Femur (tissue), 1 donor: Measurements from ENCODE around the gene HOXB7.

Experiments
- DNase-seq: peaks from one replicate; pipeline ENCODE4 v3.0.0-alpha.2; 2017

The HOXB7 gene

GRCh38 chr17:48610282-48611211 lies at the start of gene HOXB7:
TSS of gene HOXB7 (minus strand) at chr17:48611017. CDS start at chr17:48610918, 99 bp downstream.
- DNase-seq: peak; percentile 75

DNA sequence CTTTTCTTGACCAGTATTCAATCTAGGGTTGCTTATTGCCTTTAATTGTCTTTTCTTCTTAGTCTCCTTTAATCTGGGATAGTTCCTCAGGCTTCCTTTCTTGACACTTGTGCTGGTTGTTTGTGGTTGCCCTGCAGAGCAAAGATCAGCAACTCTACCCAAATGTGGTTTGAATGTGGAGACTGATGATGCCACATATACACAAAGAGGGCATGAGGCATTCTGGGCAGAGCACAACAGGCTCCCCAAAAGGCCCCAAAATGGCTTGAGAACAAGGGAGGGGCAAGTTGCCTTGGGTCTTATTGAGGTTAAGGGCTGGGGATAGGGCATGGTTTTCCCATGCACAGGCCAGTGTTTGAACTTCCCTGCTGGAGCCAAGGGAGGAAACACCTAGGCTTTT lies 45.1 kb upstream of the HOXB7 start:
- DNase-seq: no peak

DNA sequence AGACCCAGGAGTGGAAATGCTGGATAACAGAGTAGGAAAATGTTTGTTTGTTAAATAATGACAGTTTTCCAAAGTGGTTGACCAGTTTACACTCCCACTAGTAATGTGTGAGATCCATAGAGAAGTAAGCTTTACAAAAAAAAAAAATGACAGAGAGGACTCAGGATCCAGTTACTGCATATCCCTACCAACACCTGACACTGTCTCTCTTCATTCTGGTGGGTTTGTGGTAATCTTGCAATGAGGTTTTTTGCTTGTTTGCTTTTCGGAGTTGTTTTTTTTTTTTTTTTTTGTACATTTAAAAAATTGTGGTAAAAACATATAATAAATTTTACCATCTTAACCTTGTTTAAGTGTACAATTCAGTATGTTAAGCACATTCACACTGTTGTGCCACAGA lies 38.9 kb upstream of the HOXB7 start:
- no peak for DNase-seq

GRCh38 chr17:48647963-48648245 lies 37.1 kb upstream of the HOXB7 start:
- DNase-seq: no peak

- DNase-seq: no peak
These were observed 36.5 kb upstream of the HOXB7 start for GRCh38 chr17:48647103-48647962.

GRCh38 chr17:48646183-48647102 lies 35.6 kb upstream of the HOXB7 start:
- DNase-seq: no peak

- no peak for DNase-seq
These were observed 34.9 kb upstream of the HOXB7 start for GRCh38 chr17:48645639-48646182.

DNA sequence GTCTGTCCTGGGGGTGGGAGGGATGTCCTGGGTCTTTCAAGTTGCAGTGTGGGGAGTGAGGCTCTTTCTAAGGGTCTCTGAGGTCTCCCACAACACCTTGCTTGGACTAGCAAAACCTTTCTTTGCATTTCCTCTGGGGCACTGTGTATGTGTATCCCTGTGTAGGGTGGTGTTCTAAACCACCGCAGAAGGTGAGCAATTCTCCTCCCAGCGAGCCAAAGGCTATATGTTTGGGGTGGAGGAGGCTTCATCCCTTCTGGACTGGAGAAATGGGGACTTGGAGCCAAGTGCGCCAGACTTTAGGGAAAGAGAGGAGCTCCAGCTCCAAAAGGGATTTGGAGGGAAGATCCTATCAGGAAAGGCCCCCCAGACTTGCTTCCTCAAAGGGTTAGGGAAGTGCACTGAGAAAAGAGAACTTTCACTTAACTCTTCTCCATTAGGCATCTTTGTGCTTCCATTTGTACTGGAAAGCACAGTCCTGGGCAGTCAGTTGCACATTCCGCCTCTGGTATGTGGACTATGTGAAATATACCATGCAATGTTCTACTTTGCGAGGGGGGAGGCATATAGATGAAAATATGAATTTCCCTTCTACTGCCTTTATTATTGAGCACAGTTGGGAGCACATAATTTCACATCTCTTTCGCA lies 34.2 kb upstream of the HOXB7 start:
- DNase-seq: no peak

DNA sequence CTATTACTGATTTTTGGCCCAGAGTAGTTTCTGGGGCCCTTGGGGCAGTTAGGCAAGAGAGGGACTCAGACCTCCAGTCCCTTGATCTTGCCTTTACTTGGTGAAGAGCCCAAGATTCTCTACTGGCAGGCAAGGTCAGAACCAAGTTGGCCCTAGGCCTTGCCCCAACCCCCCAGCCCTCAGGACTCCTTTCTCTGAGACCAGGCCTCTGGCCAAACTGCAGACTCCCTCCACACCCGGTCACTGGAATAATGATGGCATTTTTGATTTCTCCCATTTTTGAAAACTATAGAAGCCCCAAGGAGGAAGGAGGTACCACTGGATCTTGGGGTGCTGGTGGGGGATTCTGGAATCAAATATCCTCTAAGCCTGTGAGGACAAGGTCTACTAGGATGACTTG lies 33.3 kb upstream of the HOXB7 start:
- no peak for DNase-seq

GRCh38 chr17:48643697-48644012 lies 32.8 kb upstream of the HOXB7 start:
- no peak for DNase-seq

GRCh38 chr17:48642843-48643696 lies 32.3 kb upstream of the HOXB7 start:
- no peak for DNase-seq

- no peak for DNase-seq
These were observed 31.4 kb upstream of the HOXB7 start for GRCh38 chr17:48642059-48642842.

- DNase-seq: no peak
These were observed 30.8 kb upstream of the HOXB7 start for GRCh38 chr17:48641541-48642058.

DNA sequence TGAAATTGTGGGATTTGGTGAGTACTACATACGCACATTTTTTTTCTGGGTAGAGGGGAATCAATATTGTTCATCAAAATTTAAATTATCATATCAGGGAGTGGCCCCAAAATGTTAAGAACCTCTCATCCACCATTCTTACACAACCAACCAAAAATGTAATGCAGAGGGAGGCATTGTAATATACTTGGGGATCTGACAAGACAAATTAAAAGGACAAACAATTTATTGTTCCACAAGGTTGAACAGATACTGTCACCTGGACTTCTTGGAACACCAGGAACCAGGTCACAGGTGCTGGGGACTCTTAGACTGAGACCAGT lies 30.0 kb upstream of the HOXB7 start:
- no peak for DNase-seq

DNA sequence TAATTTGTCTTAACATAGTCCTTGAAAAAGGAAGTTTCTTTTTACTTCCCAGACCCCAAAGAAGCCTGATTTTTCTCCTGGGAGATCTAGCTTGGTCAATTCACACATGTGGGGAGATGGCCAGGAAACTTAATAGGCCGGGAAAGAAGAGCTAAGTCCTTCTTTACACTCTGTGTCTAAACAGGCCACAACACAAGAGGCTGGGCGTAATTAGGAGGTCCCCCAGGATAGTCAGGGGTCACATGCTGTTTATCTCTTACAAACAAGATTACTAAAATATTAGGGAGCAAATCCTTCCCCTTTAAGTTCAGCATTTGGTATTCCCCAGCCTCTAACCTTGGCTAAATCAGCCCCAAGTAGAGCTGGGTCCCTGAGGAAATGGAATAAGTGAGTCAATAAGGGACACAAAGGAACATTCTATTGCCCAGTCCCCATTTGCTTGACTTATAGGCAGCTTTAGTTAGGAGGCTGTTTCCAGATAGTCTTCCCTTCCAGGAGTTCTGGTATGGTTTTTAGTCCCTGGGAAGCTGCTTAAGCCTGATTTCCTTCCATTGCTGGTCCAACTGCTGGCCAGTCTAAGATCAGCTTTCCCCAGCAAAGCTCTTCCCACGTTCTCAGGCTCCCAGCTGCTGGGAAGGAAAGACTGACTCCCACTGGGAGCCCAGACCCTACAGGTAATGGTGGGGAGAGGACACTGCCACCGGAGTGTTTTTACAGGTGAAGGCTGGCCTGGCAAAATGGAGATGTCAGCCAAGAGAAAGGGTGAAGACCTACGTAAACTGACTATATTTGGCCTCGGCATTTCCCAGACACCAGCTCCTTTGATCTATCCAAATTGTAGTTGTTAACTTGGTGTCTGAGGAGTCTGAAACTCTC lies 29.4 kb upstream of the HOXB7 start:
- no peak for DNase-seq

DNA sequence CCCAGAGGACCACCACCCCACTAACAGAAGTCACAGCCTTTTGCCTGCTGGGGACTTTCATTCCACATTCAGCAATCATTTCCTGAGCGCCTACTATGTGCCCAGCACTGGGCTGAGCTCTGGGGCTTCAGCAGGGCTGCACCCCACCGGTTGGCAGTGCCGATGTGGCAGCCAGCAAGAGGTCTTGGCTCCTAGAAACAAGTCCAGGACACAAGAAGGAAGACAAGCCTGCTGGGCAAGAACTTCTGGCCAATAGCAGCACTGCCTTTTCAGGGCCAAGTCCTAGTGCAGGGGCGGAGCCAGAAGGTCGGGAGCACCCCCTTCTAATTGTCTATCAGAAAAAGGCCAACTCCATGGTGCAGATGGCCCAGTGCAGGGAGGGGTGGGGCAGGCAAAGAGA lies 28.3 kb upstream of the HOXB7 start:
- no peak for DNase-seq

DNA sequence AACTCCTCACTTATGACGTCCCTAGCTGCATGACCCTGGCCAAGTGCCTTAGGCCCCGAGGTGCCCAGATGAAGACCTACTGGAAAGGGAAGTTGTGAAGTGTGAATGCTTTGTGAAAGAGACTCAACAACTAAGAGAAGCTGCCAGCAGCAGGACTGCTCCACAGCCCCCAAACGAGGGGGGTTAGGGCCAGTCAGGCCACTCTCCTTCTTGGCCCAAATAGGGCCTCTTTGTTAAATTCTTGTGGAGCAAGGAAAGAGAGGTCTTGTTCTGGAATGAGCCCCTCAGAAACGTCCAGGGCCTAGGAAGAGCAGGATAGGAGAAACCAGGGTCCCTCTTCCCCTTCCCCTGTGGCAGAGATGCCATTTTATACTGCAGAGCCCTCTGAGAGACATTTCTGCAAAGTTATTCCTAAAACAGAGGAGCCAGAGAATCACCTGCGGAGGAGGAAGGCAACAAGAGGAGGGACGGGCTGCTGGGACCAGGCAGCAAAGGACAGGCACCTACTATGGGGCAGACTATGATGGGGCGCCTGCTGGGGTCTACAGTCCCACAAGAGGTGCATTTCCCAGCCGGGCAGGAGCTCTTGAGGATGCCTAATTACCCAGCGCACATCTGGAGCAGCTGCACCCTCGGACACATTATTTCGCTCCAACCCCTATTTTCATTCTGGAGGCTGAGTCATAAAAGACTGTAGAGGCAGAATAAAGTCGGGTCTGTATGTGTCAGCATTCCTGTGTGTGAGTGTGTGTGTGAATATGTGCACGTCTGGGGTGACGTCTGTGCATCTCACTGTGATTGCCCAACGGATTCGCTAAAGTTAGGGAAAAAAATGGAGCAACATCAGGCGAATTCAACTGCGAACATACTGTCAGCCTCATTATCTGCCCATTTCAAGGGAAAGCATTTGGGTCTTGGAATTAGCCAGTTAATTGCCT lies 26.8 kb upstream of the HOXB7 start:
- no peak for DNase-seq
